Keratinocyte (primary cell): Measurements from ENCODE around the gene ZBP1.

Source experiments
- CTCF ChIP-seq, 3 experiments: IDR thresholded peaks in 1 of 3; conservative IDR thresholded peaks in 1 of 3; optimal IDR thresholded peaks in 1 of 3; 2 replicates in 2 of 3; 3 replicates in 1 of 3; pipeline versions ENCODE3 to v1.5.1; 2011; ENCODE audit warnings: low read length in 3 of 3, mild to moderate bottlenecking in 3 of 3, moderate library complexity in 2 of 3, control low read depth in 1 of 3, inconsistent platforms in 1 of 3; ENCODE audit not compliant: insufficient read depth in 2 of 3; ENCODE audit errors: extremely low read depth in 1 of 3
- EZH2 ChIP-seq: IDR thresholded peaks from one replicate; pipeline ENCODE4 v1.6.1; 2012; ENCODE audit warnings: inconsistent platforms, mild to moderate bottlenecking, low read length, moderate library complexity

- TF ChIP-seq CTCF (optimal IDR thresholded peaks at IDR 0.05 in 1 of 3, IDR thresholded peaks at IDR 0.05 in 1 of 3, conservative IDR thresholded peaks at IDR 0.05 in 1 of 3; ENCODE audit: extremely low read depth in 1 of 3, insufficient read depth in 2 of 3, low read length in 3 of 3) (no peak), EZH2 (no peak)
These were observed 15.2 kb downstream of the ZBP1 start for GRCh38 chr20:57605045-57605444.
